Sigmoid colon (tissue), 3 donors: ENCODE data around the gene SESN3.

Experiments used
- CTCF ChIP-seq, 4 experiments: fragments of 450-650 bp in 3 of 4; fragments of 200-600 bp in 1 of 4; IDR thresholded peaks; one replicate each; pipeline ENCODE4 v1.5.1; 2016 to 2019; ENCODE audit warnings: antibody characterized with exemption in 4 of 4, mild to moderate bottlenecking in 3 of 4, moderate library complexity in 2 of 4
- POLR2A ChIP-seq, 2 donors: fragments of 450-650 bp; IDR thresholded peaks; one replicate each; pipeline ENCODE4 v1.6.1; 2016; ENCODE audit warnings: antibody characterized with exemption in 2 of 2, mild to moderate bottlenecking in 2 of 2, moderate library complexity in 2 of 2

- TF ChIP-seq POLR2A (IDR thresholded peaks at IDR 0.05) = no peak
- TF ChIP-seq CTCF (IDR thresholded peaks at IDR 0.05) = no peak
Measured at GRCh38 chr11:95229199-95229992, 1.6 kb downstream of the SESN3 start.
